Activated CD4-positive, alpha-beta T cell treated with anti-CD3 and anti-CD28 coated beads, Interleukin-10, Interleukin-2, amounts not matched to agents 100 ng/mL and 50 ng/mL, durations not matched to agents 16 hours and 8 hours (primary cell): ENCODE results near the gene DGKQ.
"Not testable (repeated sequence)": the region's sequence is repeated elsewhere in the genome, so short reads cannot be mapped to it uniquely, and the experiment has no call there.

Source experiments
- DNase-seq: peaks from one replicate; pipeline ENCODE4 v3.0.0-alpha.2; 2020

Gene DGKQ

DNA sequence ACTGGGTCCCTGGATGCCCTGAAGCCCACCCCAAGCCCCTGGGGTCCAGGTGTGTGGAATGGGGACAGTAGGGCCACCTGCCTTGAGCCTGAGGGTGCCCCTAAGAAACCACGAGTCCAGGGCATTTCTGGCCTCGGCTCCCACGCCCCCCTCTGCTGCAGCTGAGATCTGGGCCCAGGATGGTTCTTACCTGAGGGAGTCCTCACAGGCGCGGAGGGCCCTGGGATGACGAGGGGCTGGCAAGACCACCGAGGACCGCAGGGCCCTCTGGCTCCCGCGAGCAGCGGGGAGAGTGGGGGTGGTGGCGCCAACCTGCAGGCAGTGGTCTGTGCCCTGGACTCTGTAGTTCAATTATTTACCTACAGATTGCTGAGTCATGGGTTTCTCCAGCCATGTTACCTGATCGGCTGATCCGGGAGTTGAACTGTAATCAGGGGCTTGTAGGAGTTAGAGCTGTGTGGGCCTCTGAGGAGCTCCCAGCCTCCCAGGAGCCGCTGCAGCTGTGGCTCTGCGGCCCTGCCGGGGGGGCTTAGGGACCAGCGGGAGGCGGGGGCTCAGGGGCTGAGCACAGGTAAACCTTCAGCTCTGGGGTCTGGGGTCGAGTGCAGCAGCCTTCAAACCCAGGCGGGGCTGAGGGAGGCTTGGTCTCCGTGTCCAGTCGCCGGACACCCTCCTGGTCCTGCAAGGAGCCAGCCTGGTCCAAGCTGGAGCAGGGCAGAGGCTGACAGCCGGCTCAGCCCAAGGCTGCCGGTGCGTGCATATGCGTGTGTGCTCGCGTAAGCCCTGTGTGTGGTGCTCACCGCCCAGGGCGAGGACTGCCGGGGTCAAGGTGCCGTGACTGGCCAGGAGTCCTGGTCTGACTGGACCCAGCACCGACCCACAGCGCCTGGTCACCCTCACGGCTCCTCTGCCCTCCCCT, 20.0 kb upstream of the DGKQ start, which contains the start of gene SLC26A1:
TSS of gene SLC26A1 (minus strand) at position 294 of the 919 bp plus-strand sequence. CDS start 1,701 bp downstream, outside the sequence.
- no peak for DNase-seq

DNA sequence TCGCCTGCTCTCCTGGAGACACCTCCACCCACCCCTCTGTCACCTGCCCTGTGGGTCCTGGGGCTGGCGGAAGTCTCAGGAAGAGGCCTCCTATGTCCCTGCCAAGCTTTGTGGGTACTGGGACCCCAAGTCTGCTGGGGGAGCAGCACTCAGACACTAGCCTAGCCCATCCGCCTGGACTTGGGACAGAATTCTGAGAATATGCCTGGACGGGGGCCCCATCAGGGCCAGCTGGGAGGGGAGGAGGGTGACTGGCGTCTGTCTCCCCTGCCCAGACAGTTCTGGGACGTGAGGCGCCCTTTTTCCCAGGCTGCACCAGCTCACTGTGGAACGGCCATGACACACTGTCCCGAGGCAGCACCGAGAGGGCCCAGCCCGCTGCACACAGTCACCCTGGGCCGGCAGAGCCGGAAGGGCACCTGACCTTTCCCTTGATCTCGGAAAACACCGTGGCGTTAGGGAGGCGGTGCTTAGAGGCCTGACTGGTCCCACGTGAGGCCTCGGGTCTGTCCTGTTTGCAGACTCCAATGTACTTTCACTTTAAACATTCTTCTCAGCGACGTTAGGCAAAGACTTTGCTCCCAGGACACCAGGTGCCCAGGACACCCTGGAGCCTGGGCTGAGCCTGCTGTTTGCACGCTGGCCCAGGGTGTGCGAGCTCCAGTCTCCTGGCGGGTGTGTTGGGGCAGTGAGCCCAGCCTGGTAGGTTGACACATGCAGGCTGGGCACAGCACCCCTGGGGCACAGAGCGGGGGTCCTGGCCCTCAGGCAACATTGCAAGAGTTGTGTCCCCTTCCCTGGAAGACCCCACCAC, 19.1 kb upstream of the DGKQ start:
- no peak for DNase-seq

DNA sequence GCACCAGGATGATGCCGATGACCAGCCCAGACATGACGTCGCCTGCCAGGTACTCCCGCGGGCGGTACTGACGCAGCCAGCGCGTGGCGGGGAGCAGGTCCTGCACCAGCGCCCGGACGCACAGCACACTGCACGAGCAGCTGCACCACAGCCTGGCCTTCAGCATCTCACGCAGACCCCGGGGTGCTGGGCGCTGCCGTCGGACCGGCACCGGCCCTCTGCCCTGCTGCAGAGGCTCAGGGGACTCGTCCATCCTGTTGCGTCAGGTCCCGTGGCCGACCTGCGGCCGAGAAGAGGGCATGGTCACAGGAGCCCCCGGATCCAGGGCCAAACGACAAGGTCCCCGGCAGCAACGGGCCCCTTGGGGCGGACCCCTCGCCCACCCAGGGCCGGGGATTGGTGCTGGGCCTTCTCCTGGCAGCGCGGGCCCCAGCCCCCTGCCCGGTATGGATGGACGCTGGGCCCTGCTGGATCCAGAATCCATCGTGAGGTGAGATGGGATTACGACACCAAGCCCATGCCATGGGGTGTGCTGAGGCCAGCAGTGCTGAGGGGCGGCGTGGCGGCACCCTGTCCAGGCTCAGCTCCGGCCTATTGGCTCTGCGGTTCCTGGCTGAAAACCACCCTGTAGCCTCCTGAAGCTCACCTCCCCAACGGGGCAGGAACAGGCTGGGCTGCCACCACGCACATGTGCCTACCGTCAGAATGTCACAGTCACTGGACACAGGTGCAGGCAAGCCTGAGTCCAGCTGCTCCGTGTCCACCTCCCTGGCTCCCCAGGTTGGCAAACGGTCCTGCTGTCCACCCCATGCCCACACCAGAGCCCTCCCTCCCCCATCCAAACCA, 18.3 kb upstream of the DGKQ start:
- no peak for DNase-seq

DNA sequence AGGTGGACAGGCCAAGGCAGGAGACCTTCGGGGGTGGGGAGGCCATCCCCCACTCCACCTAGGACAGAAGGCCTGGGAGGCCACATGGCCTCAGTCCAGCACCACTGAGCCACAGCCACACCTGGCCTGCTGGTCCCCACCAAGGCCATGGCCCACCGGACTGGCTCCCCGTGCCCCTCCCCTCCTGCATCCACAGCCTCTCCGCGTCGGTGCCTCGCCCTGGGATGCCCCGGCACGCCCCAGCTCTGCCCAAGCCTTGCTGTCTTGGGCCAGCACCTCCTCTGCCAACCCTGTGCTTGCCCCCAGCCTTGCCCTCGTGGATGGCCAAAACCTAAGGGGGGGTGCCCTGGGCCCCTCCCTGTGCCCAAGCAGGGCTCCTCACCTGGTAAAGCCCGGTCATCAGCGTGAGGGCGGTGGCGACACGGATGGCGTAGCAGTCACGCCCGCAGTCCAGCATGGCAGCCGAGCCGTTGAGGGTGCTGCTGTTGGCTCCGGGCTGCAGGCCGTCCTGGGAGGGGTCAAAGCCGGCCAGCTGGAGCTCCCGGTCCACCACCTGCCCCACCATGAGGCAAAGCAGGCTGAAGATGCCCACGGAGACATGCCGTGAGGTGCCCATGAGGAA, 17.5 kb upstream of the DGKQ start:
- no peak for DNase-seq

DNA sequence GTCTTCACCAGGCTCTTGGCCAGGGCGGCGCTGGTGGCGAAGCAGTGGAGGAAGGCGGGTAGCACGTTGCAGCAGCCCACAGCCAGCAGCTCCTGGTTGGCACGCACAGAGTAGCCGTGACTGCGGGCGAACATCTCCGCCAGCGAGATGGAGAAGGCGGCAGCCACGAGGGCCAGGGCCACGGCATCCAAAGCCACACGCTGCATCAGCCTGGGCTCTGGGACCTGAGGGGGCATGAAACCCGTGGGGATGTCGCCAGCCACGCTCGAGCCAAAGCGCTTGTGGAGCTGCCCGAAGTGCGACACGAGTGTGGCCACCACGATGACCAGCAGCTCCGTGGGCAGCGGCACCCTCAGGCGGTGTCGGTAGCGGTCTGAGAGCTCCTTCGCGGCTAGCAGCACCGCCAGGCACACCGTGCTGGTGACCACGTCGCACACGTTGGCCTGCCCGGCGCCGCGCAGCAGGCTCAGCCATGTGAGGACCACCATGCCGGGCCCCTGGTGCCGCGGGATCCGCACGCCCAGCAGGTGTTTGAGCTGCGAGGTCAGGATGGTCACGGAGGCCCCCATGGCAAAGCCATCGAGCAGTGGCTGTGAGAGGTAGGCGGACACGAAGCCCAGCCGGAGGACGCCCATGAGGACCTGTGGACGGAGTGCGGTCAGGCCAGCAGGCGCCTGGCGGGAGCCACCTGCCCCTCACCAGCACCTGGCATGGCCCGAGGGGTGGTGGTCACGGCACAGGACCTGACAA, 16.5 kb upstream of the DGKQ start:
- no peak for DNase-seq

DNA sequence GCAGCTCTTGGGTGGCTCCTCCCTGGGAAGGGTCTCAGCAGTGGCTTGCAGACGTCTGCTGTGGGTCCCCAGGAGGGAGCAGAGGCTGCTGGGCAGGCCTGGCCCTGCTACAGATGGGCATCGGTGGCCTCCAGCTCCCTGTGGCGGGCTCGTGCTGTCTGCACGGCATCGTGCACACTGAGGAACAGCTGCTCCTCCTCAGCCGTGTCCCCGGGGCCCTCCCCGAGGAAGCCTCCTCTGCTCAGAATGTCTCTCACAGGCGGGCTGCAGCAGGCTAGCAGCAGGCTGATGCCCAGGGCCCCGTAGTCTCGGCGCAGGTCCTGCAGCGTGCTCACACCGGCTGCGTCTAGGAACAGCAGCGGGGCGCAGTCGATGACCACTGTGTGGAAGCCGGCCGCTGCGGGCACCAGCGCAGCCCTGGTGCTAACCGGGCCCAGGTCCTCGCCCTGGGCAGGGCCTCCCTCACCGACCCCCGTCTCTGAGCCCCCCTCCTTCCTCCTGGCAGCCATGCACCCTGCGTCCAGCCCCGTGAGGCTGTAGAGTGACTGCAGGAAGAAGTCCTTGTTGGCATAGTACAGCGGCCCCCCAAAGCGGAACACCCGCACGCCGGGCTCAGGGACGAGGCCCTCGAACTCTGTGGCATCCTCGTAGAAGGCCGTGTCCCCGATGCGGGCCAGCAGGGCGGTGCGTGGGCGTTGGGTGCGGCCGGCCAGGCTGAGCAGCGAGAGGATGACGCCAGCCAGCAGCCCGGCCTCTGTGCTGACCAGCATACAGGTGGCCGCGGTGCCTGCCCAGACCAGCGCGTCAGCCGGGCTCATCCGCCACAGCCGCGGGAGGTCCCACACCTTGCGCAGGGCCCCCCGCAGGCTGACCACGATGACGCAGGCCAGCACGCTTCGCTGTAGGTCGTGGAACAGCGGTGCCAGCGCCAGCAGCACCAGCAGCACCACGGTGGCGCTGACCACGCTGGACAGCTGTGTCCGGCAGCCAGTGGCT, 15.7 kb upstream of the DGKQ start:
- DNase-seq = no peak

DNA sequence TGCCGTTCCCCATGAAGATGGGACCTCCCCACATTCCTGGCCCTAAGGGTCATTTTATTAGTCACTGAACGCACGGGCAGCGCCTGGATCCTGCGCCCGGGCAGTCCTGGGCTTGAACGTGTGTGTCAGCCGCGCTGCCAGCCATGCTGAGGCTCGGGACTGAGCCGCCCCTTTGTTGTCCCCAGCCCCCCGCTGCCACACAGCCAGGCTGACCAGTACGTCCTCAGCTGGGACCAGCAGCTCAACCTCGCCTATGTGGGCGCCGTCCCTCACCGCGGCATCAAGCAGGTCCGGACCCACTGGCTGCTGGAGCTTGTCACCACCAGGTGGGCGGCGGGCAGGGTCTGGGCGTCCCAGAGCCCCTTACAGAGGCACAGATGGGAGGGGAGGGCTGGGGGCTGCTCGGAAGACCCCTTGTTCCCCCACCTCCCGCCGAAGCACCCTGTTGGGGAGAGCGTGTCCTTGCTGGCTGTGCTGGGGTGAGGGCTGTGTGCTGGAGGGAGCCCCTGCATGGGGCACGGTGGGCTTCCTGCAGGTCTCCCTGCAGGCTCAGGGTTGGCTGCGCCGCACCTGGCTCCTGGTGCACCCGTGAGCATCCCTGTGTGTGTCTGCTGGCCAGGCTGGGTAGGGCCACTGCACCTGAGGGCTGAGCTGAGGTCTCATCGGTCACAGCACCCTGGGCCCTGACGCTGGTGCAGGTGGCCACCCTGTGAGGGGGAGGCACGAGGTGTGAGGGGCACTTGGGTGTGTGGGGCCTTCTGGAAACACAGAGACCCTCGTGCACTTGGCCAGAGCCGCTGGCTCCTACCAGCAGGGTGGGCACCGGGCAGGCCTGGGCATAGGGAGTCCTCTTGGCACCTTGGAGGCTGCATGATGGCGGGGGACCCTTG, 14.5 kb upstream of the DGKQ start:
- no peak for DNase-seq

DNA sequence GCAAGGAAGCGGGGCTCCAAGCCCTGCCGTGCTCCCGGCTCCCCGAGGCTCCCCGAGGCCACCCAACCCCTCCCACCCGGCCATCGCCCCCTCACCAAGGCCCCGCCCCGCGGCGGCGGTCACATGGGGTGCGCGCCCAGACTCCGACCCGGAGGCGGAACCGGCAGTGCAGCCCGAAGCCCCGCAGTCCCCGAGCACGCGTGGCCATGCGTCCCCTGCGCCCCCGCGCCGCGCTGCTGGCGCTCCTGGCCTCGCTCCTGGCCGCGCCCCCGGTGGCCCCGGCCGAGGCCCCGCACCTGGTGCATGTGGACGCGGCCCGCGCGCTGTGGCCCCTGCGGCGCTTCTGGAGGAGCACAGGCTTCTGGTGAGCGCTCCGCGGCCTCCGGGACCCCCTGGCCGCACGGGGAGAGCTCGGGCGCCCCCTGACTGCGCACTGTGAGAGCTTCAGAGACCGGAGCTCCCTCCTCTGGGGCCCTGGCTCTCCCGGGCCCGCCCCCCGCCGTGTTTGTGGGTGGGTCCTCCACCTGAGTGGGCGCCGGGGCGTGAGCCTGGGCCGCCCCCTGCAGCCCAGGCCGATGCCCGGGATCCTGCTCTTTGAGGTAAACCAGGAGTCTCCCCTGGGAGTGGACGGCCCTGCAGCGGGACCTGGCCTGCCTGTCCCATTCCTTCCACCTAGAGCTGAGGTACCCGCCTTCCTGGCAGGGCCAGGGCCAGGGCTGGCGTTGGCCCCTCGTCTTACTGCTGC, 13.7 kb upstream of the DGKQ start, which contains the start of gene IDUA:
TSS of gene IDUA (plus strand) at position 166 of the 745 bp plus-strand sequence. CDS start at position 207, 41 bp downstream.
- peak; percentile 87 for DNase-seq

DNA sequence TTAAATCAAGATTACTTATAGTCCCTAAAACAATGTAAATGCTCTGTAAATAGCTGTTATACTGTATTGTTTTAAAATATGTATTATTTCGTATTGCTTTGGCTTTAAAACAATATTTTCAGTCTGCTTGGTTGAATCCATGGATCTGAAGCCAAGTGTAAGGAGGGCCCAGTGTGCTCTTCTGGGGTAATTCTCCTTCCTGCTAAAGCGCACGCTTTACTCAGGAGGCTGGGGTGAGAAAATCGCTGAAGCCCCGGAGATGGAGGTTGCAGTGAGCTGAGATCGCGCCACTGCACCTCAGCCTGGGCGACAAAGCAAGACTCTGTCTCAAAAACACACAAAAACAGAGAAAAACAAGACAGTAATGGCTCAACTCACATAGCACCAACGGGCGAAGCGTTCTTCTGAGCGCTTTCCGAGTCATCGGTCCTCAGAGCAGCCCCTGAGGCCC, 13.1 kb upstream of the DGKQ start:
- DNase-seq = no peak

DNA sequence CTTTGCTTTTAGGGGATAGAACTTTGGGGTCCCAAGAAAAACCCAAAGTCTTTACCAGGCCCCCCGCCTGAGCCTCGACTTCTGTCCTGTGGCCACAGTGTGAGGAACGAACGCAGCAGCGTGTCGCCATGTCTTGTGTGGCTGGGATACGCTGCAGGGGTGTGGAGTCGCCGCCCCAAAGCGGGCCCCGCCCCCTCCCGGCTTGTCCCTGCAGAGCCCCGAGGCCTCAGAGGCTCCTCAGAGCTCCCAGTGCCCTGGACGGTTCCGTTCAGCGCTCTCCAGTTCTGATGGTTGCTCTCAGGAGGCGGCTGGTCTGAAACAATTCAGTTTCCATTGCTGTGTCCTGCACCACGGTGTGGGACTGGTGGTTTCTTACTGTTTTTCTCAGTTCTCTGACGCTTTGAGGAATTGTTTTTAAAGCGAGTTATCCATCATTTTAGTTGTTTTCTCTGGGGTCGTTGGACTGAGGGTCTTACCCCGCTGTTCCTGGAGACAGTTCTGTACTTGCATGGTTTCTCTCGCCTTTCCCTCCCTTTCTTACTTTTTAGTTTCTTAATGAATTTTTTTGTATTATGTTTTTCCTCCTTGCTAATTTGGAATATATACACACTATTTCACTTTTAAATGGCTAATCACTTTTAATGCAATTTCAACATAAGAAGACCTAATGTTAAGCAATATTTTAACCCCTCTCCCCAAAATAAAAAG, 11.9 kb upstream of the DGKQ start:
- DNase-seq = peak; percentile 66

DNA sequence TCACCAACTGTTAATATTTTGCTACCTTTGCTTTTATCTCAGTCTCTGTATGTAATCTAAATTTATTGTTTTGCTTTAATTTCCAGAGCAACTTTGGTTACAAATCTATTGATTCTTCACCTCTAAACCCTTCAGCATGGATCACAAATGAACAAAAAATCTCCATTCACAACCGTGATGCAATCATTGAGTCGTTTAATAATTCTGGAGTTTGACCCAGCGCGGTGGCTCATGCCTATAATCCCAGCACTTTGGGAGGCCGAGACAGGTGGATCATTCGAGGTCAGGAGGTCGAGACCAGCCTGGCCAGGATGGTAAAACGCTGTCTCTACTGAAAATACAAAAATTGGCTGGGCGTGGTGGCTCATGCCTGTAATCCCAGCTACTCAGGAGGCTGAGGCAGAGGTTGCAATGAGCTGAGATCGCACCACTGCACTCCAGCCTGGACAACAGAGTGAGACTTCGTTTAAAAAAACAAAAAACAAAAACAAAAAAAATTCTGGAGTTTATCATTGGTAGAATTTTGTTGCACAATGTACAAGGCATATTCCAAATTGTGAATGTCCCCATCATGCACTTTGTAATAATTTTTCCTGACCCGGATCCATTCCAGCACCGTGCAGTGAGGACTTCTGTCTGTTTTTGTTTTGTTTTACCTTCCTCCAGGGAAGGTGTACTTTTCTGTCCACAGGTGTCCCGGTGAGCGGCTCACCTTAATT, 11.1 kb upstream of the DGKQ start:
- no peak for DNase-seq

DNA sequence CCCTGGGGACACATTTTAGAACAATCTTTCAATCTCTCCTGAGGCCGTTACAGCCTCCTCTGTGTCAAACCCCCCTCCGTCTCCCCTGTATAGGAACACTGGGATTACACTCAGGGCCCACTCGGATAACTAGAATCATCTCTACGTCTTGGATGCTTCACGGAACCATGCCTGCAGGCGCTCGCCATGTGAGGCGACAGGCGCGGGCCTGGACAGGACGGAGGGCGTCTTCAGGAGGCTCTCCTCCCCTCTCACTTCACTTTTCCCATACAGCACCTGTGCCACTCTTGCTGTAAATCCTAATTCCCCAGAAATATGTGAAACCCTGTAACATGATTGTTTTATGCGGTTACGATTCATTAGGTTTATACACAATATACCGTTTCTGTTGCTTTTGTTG, 9.4 kb upstream of the DGKQ start:
- DNase-seq = no peak

DNA sequence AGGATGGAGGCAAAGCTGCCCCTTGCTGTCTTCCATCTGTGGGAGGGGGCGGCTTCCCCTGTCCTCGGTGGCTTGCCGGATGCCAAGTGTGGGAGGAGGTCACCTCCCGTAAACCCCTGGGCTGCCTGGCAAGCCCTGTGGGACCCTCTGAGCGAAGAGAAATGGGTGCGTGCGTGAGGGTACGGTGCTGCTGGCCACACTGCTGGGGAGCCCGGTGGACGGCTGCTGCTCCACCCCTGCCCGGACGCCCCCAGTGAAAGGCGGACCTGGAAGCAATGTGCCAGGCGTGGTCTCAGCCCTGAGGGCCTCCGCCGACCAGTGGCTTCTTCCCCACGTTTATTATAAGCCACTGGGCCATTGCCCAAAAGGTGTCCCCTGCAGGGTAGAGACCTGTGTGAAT, 8.9 kb upstream of the DGKQ start:
- DNase-seq = no peak

DNA sequence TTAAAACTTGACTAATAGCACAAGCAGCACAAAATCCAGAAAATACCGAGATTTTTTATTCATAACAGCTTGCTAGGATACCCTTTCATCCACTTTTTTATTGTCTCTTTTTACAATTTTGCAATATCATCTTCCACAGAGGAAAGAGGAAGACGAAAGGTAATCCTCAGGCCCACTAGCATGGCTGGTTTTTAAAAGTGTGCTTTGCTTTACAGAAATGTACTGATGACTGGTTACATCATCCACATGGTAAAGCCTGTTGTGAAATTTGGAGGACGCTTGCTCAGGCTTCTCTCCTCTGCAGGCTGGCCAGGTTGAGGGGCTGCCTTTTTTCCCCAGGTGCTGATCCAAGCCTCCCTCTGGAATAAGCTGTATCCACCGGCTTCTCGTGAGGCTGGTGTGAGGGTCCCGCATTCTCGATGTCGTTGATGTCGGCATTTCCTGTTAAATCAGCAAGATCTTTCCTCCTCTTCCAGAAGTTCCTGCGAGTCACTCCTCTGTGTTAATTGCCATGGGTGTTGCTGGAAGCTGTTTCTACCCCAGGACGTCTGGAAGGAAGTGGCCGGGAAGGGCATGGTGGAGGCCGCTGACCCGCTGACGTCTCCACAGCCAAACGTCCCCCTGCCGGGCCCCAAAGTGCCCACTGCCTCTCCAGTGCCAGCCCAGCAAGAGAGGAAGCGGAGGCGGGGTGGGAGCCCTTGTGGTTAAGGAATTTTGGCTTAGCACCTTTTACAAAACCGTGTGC, 5.8 kb upstream of the DGKQ start:
- no peak for DNase-seq

DNA sequence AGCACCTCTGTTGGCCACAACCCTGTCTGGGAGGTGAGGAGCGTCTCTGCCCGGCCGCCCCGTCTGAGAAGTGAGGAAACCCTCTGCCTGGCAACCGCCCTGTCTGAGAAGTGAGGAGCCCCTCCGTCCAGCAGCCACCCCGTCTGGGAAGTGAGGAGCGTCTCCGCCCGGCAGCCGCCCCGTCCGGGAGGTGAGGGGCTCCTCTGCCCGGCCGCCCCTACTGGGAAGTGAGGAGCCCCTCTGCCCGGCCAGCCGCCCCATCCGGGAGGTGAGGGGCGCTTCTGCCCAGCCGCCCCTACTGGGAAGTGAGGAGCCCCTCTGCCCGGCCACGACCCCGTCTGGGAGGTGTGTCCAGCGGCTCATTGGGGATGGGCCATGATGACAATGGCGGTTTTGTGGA, 2.6 kb upstream of the DGKQ start:
- DNase-seq = not testable (repeated sequence)

DNA sequence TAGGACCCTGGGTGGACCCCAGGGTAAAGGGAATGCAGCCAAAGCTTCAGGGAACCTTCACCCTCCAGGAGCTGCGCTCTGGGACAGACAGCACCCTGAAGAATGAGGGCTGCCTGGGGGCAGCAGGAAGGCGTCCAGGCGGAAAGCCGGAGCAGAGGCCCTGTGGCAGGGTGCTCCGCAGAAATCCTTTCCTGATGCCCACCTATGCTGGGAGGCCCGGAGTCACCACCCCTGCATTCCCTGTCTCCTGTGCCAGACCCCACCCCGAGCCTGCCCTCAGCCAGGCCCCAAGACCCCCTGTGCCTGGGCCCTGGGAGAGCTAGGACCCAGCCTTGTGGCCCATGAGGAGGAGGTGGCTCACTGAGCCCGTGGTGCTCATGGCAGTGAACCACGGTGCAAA, 1.3 kb upstream of the DGKQ start:
- no peak for DNase-seq
